Kidney epithelial cell (primary cell): ENCODE results near the gene CA5A. TPM values are rescaled to one million over a fixed set of nuclear protein-coding genes. Genes with fewer than 3 reads are reported as not detected.

Experiments
- DNase-seq: peaks from one replicate; pipeline ENCODE4 v3.0.0-alpha.2; 2010; ENCODE audit warnings: low read depth
- H3K27me3 ChIP-seq: 2 replicates; pipeline ENCODE4 v1.6.0; 2011; ENCODE audit warnings: low read length; ENCODE audit not compliant: control insufficient read depth, insufficient read depth
- H3K36me3 ChIP-seq: 2 replicates; pipeline ENCODE4 v1.5.1; 2011; ENCODE audit warnings: low read length; ENCODE audit not compliant: control insufficient read depth, insufficient read depth
- H3K4me3 ChIP-seq: 2 replicates; pipeline ENCODE4 v1.5.1; 2011; ENCODE audit warnings: low read depth, mild to moderate bottlenecking, control low read depth, low read length
- CTCF ChIP-seq: IDR thresholded peaks from 2 replicates; pipeline ENCODE4 v1.5.1; 2011; ENCODE audit warnings: mild to moderate bottlenecking, moderate library complexity, low read length, control low read depth, inconsistent platforms; ENCODE audit not compliant: insufficient read depth, poor library complexity, severe bottlenecking
- total RNA-seq: library from RNA; depleted of rRNA; stranded (reverse); fragments of >200 nt; gene quantifications from 2 replicates; pipeline ENCODE4 v1.2.3, GENCODE V29; 2015

CA5A gene
- total RNA-seq, 1 donor from 2014 or later = not detected

GRCh38 chr16:87854053-87854906 lies 82.0 kb downstream of the CA5A start:
- Histone ChIP-seq H3K36me3 (no peaks in the 10 kb centered on the region), H3K4me3 (no peak overlapping the region), H3K27me3 (no peaks in the 10 kb centered on the region)
- no peak for TF ChIP-seq CTCF
- no peak for DNase-seq

- no peaks in the 10 kb centered on the region for H3K27me3 ChIP-seq
- no peaks in the 10 kb centered on the region for H3K36me3 ChIP-seq
- no peak overlapping the region for H3K4me3 ChIP-seq
- TF ChIP-seq CTCF = no peak
- no peak for DNase-seq
Measured at GRCh38 chr16:87853411-87854052, 82.8 kb downstream of the CA5A start.

GRCh38 chr16:87851601-87852000 lies 84.7 kb downstream of the CA5A start:
- no peaks in the 10 kb centered on the region for H3K27me3 ChIP-seq
- no peaks in the 10 kb centered on the region for H3K36me3 ChIP-seq
- no peak overlapping the region for H3K4me3 ChIP-seq
- DNase-seq = no peak
- peak; percentile 5 for TF ChIP-seq CTCF

- H3K36me3 ChIP-seq = no peaks in the 10 kb centered on the region
- DNase-seq = no peak
- H3K4me3 ChIP-seq = no peak overlapping the region
- no peaks in the 10 kb centered on the region for H3K27me3 ChIP-seq
- no peak for TF ChIP-seq CTCF
Measured at GRCh38 chr16:87851141-87851587, 85.2 kb downstream of the CA5A start.

- no peak for DNase-seq
- Histone ChIP-seq H3K36me3 (no peaks in the 10 kb centered on the region), H3K27me3 (no peaks in the 10 kb centered on the region), H3K4me3 (no peak overlapping the region)
- peak; percentile 97 for TF ChIP-seq CTCF
Measured at GRCh38 chr16:87850009-87851006, 86.0 kb downstream of the CA5A start.
